ENCODE results near the gene KCNH3. TPM values are rescaled to one million over a fixed set of nuclear protein-coding genes. Genes with fewer than 3 reads are reported as not detected.
"Not testable (repeated sequence)": the region's sequence is repeated elsewhere in the genome, so short reads cannot be mapped to it uniquely, and the experiment has no call there.

The KCNH3 gene
- total and polyA plus RNA-seq, 2 of the 8 experiments (the other 6 are each of a cell fraction or from before 2014, with no cell fraction given): 0.24 to 0.50 TPM

- not testable (repeated sequence) for H4K5ac ChIP-seq (ENCODE audit: insufficient read length, low read depth, low read length); H2BK15ac ChIP-seq (ENCODE audit: low read length); H3K14ac ChIP-seq (ENCODE audit: insufficient read length); H3K4ac ChIP-seq (replicated peaks; ENCODE audit: insufficient read length, low read depth, low read length); H3K79me2 ChIP-seq (ENCODE audit: control insufficient read depth in 1 of 2, insufficient read depth in 2 of 2, low read length in 2 of 2); H3K4me1 ChIP-seq (replicated peaks in 1 of 4; ENCODE audit: control insufficient read depth in 3 of 4, insufficient read depth in 4 of 4, low read length in 3 of 4); H3K27ac ChIP-seq (ENCODE audit: low read depth, low read length); H2BK120ac ChIP-seq (replicated peaks; ENCODE audit: low read depth, low read length); H3K18ac ChIP-seq (ENCODE audit: extremely low read depth, low read length); H3K23ac ChIP-seq (ENCODE audit: insufficient read length); H3K4me2 ChIP-seq (ENCODE audit: insufficient read depth in 1 of 2, low read depth in 2 of 2, low read length in 2 of 2); H4K20me1 ChIP-seq (replicated peaks in 1 of 2; ENCODE audit: control insufficient read depth in 1 of 2, insufficient read depth in 2 of 2, low read length in 2 of 2); H4K91ac ChIP-seq (replicated peaks; ENCODE audit: insufficient read length, low read length); H3K9me3 ChIP-seq (ENCODE audit: insufficient read depth in 2 of 2, low read depth in 1 of 2, low read length in 1 of 2); H2BK20ac ChIP-seq (ENCODE audit: low read length); H3K36me3 ChIP-seq (ENCODE audit: control insufficient read depth in 2 of 4, insufficient read depth in 4 of 4, low read length in 3 of 4); H2BK5ac ChIP-seq (ENCODE audit: low read depth, low read length); H2AFZ ChIP-seq (ENCODE audit: low read length); H3K4me3 ChIP-seq (ENCODE audit: extremely low read depth in 1 of 4, insufficient read depth in 2 of 4, low read depth in 3 of 4, low read length in 4 of 4); FAIRE-seq; DNase-seq (ENCODE audit: low read depth in 1 of 2, low spot score in 2 of 2); H4K8ac ChIP-seq (ENCODE audit: extremely low read depth, insufficient read depth, low read length); H3K56ac ChIP-seq (replicated peaks; ENCODE audit: insufficient read length, low read depth, low read length); H3K79me1 ChIP-seq (ENCODE audit: low read depth, low read length); H3K9ac ChIP-seq (replicated peaks in 1 of 4; ENCODE audit: extremely low read depth in 1 of 4, low read depth in 3 of 4, low read length in 3 of 4); H2BK12ac ChIP-seq (ENCODE audit: low read depth, low read length); H2AK5ac ChIP-seq (ENCODE audit: low read depth, low read length); H3K23me2 ChIP-seq (ENCODE audit: low read depth, low read length)
- ChIA-PET CTCF (ENCODE audit: partially characterized antibody) (interaction anchor here (0.8 to 7.8 kb wide), 9 partner anchors 10 to 241 kb away, joined by 3 to 91 read pairs (median 4); partner anchors contain the start of genes DNAJC22 and SPATS2), POLR2A (ENCODE audit: partially characterized antibody) (interaction anchor here (0.6 to 0.7 kb wide), 2 partner anchors 167 to 245 kb away, joined by 3 read pairs; partner anchors contain the start of gene SPATS2)
- peaks cover 31 to 40% (median 37%) of the 10 kb centered on the region in 4 experiments for H3K27me3 ChIP-seq (replicated peaks in 1 of 4; ENCODE audit: control insufficient read depth in 3 of 4, extremely low read depth in 1 of 4, insufficient read depth in 3 of 4, low read length in 3 of 4)
- WGBS, 2 experiments (ENCODE audit: extremely low coverage in 1 of 2, insufficient coverage in 1 of 2, insufficient read length in 1 of 2, insufficient replicate concordance in 2 of 2, low coverage in 1 of 2, low lambda C conversion rate in 2 of 2, missing lambda C conversion rate in 1 of 2): 90% methylated on average over 5 of the region's 5 CpGs; no CpG with 5 or more reads in 1 of the 2 experiments
Measured at GRCh38 chr12:49534122-49534521, 4.7 kb upstream of the KCNH3 start.

All from H1 (cell line).